GM18526 (cell line): ENCODE results near the gene GRID1.

Source experiments
- POLR2A ChIP-seq: IDR thresholded peaks from 3 replicates; pipeline ENCODE4 v1.6.1; 2011; ENCODE audit not compliant: insufficient read length; ENCODE audit errors: extremely low read depth

The GRID1 gene

GRCh38 chr10:85764108-85764507 lies 602.5 kb downstream of the GRID1 start:
- no peak for TF ChIP-seq POLR2A

- no peak for TF ChIP-seq POLR2A
These were observed 604.6 kb downstream of the GRID1 start for GRCh38 chr10:85761906-85762445.

GRCh38 chr10:85741626-85742300 lies 624.8 kb downstream of the GRID1 start:
- TF ChIP-seq POLR2A = no peak

- TF ChIP-seq POLR2A = no peak
These were observed 630.6 kb downstream of the GRID1 start for GRCh38 chr10:85735997-85736396.

- no peak for TF ChIP-seq POLR2A
These were observed 631.8 kb downstream of the GRID1 start for GRCh38 chr10:85734791-85735190.

GRCh38 chr10:85724215-85724614 lies 642.4 kb downstream of the GRID1 start:
- TF ChIP-seq POLR2A = no peak

- TF ChIP-seq POLR2A = no peak
These were observed 645.5 kb downstream of the GRID1 start for GRCh38 chr10:85720931-85721590.

- TF ChIP-seq POLR2A = no peak
These were observed 647.2 kb downstream of the GRID1 start for GRCh38 chr10:85719408-85719807.

GRCh38 chr10:85713885-85714284 lies 652.7 kb downstream of the GRID1 start:
- no peak for TF ChIP-seq POLR2A

- no peak for TF ChIP-seq POLR2A
These were observed 663.8 kb downstream of the GRID1 start for GRCh38 chr10:85702768-85703167.

- no peak for TF ChIP-seq POLR2A
These were observed 669.7 kb downstream of the GRID1 start for GRCh38 chr10:85696893-85697292.

- no peak for TF ChIP-seq POLR2A
These were observed 684.0 kb downstream of the GRID1 start for GRCh38 chr10:85682621-85683020.

GRCh38 chr10:85679710-85680109 lies 686.9 kb downstream of the GRID1 start:
- TF ChIP-seq POLR2A = no peak

- no peak for TF ChIP-seq POLR2A
These were observed 687.5 kb downstream of the GRID1 start for GRCh38 chr10:85679061-85679460.

- TF ChIP-seq POLR2A = no peak
These were observed 691.7 kb downstream of the GRID1 start for GRCh38 chr10:85674851-85675250.

- TF ChIP-seq POLR2A = no peak
These were observed 693.3 kb downstream of the GRID1 start for GRCh38 chr10:85673270-85673669.

GRCh38 chr10:85671530-85671929 lies 695.1 kb downstream of the GRID1 start:
- TF ChIP-seq POLR2A = no peak

- no peak for TF ChIP-seq POLR2A
These were observed 698.1 kb downstream of the GRID1 start for GRCh38 chr10:85668522-85668921.
